A673 (cell line): ENCODE measurements around the gene PRKD1.

ENCODE experiments used
- EZH2 ChIP-seq: fragments of 200-600 bp; sonication (generic); IDR thresholded peaks from 2 replicates; pipeline ENCODE4 v1.6.1; 2017; ENCODE audit warnings: borderline replicate concordance, low read depth, mild to moderate bottlenecking, mixed read lengths, antibody characterized with exemption, low read length; ENCODE audit not compliant: poor library complexity, severe bottlenecking
- TF ChIP-seq, protein P1 (sequence below): fragments of 300-800, 200-600 bp; sonication (generic); conservative IDR thresholded peaks from 2 replicates; pipeline ENCODE4 v1.5.1; 2017; ENCODE audit warnings: low read depth, mild to moderate bottlenecking, antibody characterized with exemption, low read length, moderate library complexity, mixed read lengths

DNA sequence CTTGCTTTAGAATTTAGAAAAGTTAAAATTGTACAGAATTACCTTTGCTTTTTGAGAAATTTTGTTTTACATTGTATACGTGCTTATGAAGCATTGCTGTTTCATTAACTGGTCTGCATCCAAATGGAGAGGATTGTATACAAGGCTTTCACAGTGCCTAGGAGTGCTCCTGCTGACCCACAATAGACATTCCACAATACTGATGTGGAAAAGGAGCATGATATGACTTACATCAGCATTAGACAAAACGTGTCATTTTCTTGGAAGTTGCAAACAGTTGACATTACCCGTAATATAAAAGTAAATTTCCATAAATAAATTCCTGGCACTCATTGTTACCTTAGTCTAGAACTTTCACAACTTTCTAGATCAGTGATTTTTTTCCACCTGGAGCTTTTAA is 1.9 kb downstream of the PRKD1 start:
- TF ChIP-seq, protein P1, sequence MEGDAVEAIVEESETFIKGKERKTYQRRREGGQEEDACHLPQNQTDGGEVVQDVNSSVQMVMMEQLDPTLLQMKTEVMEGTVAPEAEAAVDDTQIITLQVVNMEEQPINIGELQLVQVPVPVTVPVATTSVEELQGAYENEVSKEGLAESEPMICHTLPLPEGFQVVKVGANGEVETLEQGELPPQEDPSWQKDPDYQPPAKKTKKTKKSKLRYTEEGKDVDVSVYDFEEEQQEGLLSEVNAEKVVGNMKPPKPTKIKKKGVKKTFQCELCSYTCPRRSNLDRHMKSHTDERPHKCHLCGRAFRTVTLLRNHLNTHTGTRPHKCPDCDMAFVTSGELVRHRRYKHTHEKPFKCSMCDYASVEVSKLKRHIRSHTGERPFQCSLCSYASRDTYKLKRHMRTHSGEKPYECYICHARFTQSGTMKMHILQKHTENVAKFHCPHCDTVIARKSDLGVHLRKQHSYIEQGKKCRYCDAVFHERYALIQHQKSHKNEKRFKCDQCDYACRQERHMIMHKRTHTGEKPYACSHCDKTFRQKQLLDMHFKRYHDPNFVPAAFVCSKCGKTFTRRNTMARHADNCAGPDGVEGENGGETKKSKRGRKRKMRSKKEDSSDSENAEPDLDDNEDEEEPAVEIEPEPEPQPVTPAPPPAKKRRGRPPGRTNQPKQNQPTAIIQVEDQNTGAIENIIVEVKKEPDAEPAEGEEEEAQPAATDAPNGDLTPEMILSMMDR, result no peak
- TF ChIP-seq EZH2, result no peak
